GM19025 (cell line): ENCODE data around the gene DYNLT4.
A peak's percentile ranks its signal among the peaks of the same experiment; 100 is the strongest.
"Not testable (repeated sequence)": the region's sequence is repeated elsewhere in the genome, so short reads cannot be mapped to it uniquely, and the experiment has no call there.

Experiments
- ATAC-seq: cut with Tn5 transposase; IDR thresholded peaks from one replicate; pipeline ENCODE4 v1.9.1; 2021; ENCODE audit warnings: mild to moderate bottlenecking, low read depth, moderate library complexity; ENCODE audit not compliant: unreplicated experiment

DYNLT4 gene

DNA sequence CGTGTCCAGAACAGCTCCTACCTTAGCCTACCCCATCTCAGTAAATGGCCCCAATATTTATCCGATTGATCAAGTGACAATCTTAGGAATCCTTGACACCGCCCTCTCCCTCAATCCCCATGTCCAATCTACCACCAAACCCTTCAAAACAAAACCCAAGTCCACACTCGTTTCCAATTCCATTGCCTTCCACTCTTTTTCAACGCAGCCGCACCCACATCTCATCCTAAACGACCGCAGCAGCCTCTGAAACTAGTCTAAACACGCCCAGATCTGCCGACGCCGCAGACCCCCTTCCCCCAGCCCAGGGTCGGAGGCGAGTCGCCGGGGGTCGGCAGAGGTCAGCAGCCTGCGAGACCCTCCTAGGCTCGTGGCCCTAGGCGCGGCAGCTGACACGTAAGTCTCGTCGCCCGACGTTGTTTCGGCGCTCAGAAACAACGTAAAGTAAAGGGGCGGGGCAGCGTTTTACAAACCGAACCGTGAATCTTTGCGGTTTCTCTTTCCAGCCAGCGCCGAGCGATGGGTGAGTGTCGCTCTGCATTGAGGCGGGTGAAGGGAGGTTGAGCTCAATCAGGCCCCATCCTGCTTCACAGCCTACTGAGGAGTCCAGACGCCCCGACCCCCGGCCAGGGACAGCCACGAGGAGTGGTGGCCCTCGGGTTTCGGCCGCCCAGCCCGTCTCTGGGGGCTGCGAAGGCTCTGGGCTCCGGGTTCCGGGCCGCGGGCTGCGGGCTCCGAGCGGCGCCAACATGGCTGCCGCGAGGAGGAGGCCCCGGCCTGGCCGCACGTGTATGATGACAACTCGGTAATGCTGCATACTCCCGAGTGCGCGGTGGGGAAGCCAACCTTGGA, 31.8 kb downstream of the DYNLT4 start, which contains the start of gene RPS8:
Gene RPS8 (plus strand): TSS at position 463 of the 852 bp plus-strand sequence. CDS start 57 bp downstream, at position 520.
- peak; percentile 65 for ATAC-seq

DNA sequence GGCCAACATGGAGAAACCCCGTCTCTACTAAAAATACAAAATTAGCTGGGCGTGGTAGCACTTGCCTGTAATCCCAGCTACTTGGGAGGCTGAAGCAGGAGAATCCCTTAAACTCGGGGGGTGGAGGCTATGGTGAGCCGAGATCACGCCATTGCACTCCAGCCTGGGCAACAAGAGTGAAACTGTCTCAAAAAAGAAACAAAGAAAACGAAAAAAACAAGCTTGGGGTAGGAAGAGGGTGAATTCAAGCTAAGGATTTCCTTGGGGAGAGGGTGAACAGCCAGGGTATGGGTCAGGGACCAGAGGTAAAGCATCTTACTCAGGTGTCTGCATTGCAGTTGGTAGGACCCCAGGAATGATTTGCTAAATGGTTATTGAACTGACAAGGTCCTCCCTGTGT, 40.7 kb downstream of the DYNLT4 start:
- not testable (repeated sequence) for ATAC-seq

DNA sequence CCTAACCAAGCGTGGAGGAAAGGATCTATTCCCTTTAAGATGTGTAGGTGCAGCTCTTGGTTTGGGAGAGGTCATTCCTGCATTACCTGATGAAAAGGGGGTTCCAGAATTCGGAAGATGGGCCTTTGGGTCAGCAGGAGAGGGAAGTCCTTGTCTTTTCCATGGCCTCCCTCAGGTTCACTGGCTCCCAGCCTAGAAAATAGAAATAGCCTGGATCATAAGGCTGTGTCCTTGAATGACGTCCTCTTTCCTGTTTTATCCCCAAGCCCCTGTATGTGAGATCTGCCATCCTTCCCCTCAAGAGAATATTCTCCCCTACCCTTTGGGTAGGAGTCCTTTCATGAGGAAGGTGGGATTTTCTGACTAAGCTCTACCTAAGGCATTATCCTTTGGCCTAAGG, 46.3 kb downstream of the DYNLT4 start:
- ATAC-seq: no peak

DNA sequence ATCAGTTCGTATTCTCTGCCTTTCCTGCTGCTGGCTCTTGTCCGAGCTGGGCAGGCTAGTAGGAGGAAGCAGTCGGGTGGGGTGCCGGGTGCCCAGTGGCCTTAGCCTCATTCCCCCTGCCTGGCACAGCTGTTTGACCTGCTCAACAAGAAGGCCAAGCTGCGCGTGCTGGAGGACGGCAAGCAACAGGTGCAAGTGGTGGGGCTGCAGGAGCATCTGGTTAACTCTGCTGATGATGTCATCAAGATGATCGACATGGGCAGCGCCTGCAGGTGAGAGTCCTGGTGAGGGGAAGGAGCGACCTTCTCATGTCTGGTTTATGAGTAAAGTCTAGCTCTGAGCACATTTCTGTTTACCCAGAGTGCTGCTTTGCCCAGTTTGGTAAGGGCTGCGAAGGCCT, 48.1 kb downstream of the DYNLT4 start:
- no peak for ATAC-seq

DNA sequence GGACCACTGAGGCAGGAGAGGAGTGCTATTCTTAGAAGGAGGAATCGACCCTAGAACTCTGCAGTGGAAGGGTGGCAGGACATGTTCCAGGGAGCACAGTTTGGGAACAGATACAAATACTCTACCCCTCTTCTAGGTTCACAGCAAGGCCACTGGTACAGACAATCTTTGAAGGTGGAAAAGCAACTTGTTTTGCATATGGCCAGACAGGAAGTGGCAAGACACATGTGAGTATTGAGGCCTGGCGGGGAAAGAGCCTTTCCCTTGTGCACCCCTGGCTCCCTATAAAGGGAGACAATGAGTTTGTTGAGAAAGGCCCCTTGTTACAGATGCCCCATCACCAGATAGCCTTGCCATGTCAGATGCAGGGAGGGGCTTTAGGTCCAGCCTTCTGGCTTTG, 49.7 kb downstream of the DYNLT4 start:
- ATAC-seq: no peak
